GM12878 (cell line): ENCODE data around the gene CAMK2A. TPM values are rescaled to one million over a fixed set of nuclear protein-coding genes. Genes with fewer than 3 reads are reported as not detected.

Source experiments
- ATAC-seq: fragments of 200-7000 bp; cut with Tn5 transposase; 3 replicates; pipeline ENCODE4 v1.9.1; 2020; ENCODE audit warnings: mild to moderate bottlenecking, moderate library complexity
- BruUV-seq: library from RNA; stranded (reverse); fragments of 400-500 nt; replicated peaks from 2 replicates; lab custom pipeline; 2021; lab: Mats Ljungman, UMichigan
- CTCF ChIA-PET: fragments of 300-600 bp; sonication (Branson Sonifier 250); formaldehyde crosslinking; extraction: SDS; loops from one replicate; lab custom pipeline; 2021; ENCODE audit warnings: inconsistent platforms; lab: Yijun Ruan, JAX
- POLR2A ChIA-PET: fragments of 350-600 bp; formaldehyde crosslinking; extraction: SDS; loops from one replicate; lab custom pipeline; 2021; ENCODE audit warnings: inconsistent platforms; lab: Charles Lee
- RAD21 ChIA-PET: fragments of 300-600 bp; sonication (Branson Sonifier 250); formaldehyde crosslinking; loops from one replicate; lab custom pipeline; 2023; ENCODE audit warnings: antibody characterized with exemption; ENCODE audit not compliant: unreplicated experiment; lab: Charles Lee
- SMC1A ChIA-PET: fragments of 300-600 bp; sonication (Branson Sonifier 250); formaldehyde crosslinking; loops from one replicate; lab custom pipeline; 2023; ENCODE audit not compliant: unreplicated experiment, uncharacterized antibody; lab: Charles Lee
- DNase-seq: peaks from one replicate; pipeline ENCODE4 v3.0.0-alpha.2; 2011; ENCODE audit warnings: low read depth, low spot score
- FAIRE-seq: peaks from 3 replicates; lab custom pipeline; 2011; peaks lifted over from hg19 to GRCh38; lab: Jason Lieb, UNC
- H2AFZ ChIP-seq: 2 replicates; pipeline ENCODE4 v1.6.0; 2011; ENCODE audit warnings: low read depth, low read length, control low read depth; ENCODE audit not compliant: control insufficient read depth
- H3K27ac ChIP-seq: 2 replicates; pipeline ENCODE4 v1.5.1; 2011; ENCODE audit warnings: control low read depth; ENCODE audit not compliant: control insufficient read depth, insufficient read depth
- H3K27me3 ChIP-seq, 2 experiments: replicated peaks in 1 of 2; 2 replicates each; pipeline versions ENCODE4 v1.6.0 to v1.6.1; 2011; ENCODE audit warnings: low read length in 1 of 2; ENCODE audit not compliant: control insufficient read depth in 2 of 2, insufficient read depth in 2 of 2
- H3K36me3 ChIP-seq, 2 experiments: 2 replicates each; pipeline ENCODE4 v1.5.1; 2011; ENCODE audit warnings: low read length in 1 of 2; ENCODE audit not compliant: control insufficient read depth in 2 of 2, insufficient read depth in 2 of 2
- H3K4me1 ChIP-seq: 2 replicates; pipeline ENCODE4 v1.6.1; 2011; ENCODE audit warnings: mild to moderate bottlenecking, low read length, moderate library complexity, mixed read lengths; ENCODE audit not compliant: control insufficient read depth, insufficient read depth
- H3K4me2 ChIP-seq: 2 replicates; pipeline ENCODE4 v1.6.0; 2011; ENCODE audit warnings: control low read depth; ENCODE audit not compliant: control insufficient read depth, insufficient read depth
- H3K4me3 ChIP-seq: fragments of 200-600 bp; sonication (generic); 2 replicates; pipeline ENCODE4 v1.5.1; 2016
- H3K79me2 ChIP-seq: 2 replicates; pipeline ENCODE4 v1.6.0; 2011; ENCODE audit warnings: low read length; ENCODE audit not compliant: control insufficient read depth, insufficient read depth
- H3K9ac ChIP-seq: 2 replicates; pipeline ENCODE4 v1.8.0; 2011; ENCODE audit warnings: low read length, control low read depth, mixed read lengths; ENCODE audit not compliant: control insufficient read depth, insufficient read depth
- H3K9me3 ChIP-seq: replicated peaks from 3 replicates; pipeline ENCODE4 v1.5.1; 2011; ENCODE audit warnings: mild to moderate bottlenecking, low read length; ENCODE audit not compliant: control insufficient read depth, insufficient read depth
- H4K20me1 ChIP-seq: 2 replicates; pipeline ENCODE4 v1.6.0; 2011; ENCODE audit not compliant: control insufficient read depth, insufficient read depth
- CBX3 ChIP-seq: fragments of 200-600 bp; sonication (generic); IDR thresholded peaks from 2 replicates; pipeline ENCODE4 v1.6.1; 2016; ENCODE audit warnings: low read depth, borderline replicate concordance
- ESRRA ChIP-seq: IDR thresholded peaks from 2 replicates; pipeline ENCODE4 v1.6.1; 2012; ENCODE audit warnings: mild to moderate bottlenecking, low read length, improper control_type of control experiment
- FOS ChIP-seq: IDR thresholded peaks from 3 replicates; pipeline ENCODE4 v1.6.1; 2011; ENCODE audit warnings: borderline replicate concordance; ENCODE audit not compliant: insufficient read length; ENCODE audit errors: extremely low read depth
- SMAD1 ChIP-seq: fragments of 450-650 bp; IDR thresholded peaks from 2 replicates; pipeline ENCODE4 v1.6.1; 2018; ENCODE audit warnings: mild to moderate bottlenecking, low read depth; ENCODE audit not compliant: partially characterized antibody
- SUZ12 ChIP-seq: fragments of 200-600 bp; sonication (generic); IDR thresholded peaks from one replicate; pipeline ENCODE4 v1.6.1; 2018; ENCODE audit warnings: antibody characterized with exemption, mild to moderate bottlenecking; ENCODE audit not compliant: unreplicated experiment
- WGBS: methylation state at CpG from one replicate; pipeline ENCODE4 v1.1.6; 2016; ENCODE audit warnings: low lambda C conversion rate; ENCODE audit not compliant: insufficient replicate concordance, insufficient coverage; ENCODE audit errors: missing lambda C conversion rate; 5-methylcytosine and 5-hydroxymethylcytosine counted together
- in situ Hi-C: fragments of 300-500 bp; cut with MboI; formaldehyde crosslinking; loops from 9 replicates; pipeline ENCODE4 v1.14.3; 2018; ENCODE audit warnings: mixed read lengths
- intact Hi-C: fragments of 100-400 bp; cut with micrococcal nuclease; formaldehyde crosslinking; loops from one replicate; pipeline ENCODE4 v1.14.2; 2022; ENCODE audit not compliant: unreplicated experiment
- polyA plus RNA-seq, 11 experiments: library from polyadenylated mRNA; depleted of rRNA in 4 of 11; unstranded in 6 of 11; stranded (reverse) in 5 of 11; fragments of >200 nt; fragmentation: Nextera tagmentation in 4 of 11; fragmentation: Illumina TruSeq in 1 of 11; extraction: Ambion mirVana in 4 of 11; extraction: Trizol in 1 of 11; gene quantifications; 1 replicate in 1 of 11; 2 replicates in 10 of 11; pipeline versions ENCODE4 v1.2.1 to v1.2.3, GENCODE V29; 2011 to 2016; ENCODE audit warnings: inconsistent platforms in 2 of 11, missing spikeins in 2 of 11, low read depth in 1 of 11
- total RNA-seq, 4 experiments: library from RNA; depleted of rRNA in 3 of 4; stranded (reverse); fragments of >200 nt in 3 of 4; fragmentation: Illumina TruSeq in 1 of 4; extraction: Trizol in 1 of 4; gene quantifications; 2 replicates each; pipeline versions ENCODE4 v1.2.1 to v1.2.3, GENCODE V29; 2013 to 2021
- TF ChIP-seq, protein P1 (sequence below): fragments of 450-650 bp; formaldehyde crosslinking; IDR thresholded peaks from 2 replicates; pipeline ENCODE4 v1.5.0; 2022; ENCODE audit warnings: mild to moderate bottlenecking, missing genetic modification characterization
- TF ChIP-seq, protein P2 (sequence below): fragments of 450-650 bp; IDR thresholded peaks from 2 replicates; pipeline ENCODE4 v1.6.1; 2014; ENCODE audit warnings: mild to moderate bottlenecking

Gene CAMK2A
- total and polyA plus RNA-seq, 10 of the 15 experiments (the other 5 are each of a cell fraction or from before 2014, with no cell fraction given): 0.11 TPM; not detected in 9

DNA sequence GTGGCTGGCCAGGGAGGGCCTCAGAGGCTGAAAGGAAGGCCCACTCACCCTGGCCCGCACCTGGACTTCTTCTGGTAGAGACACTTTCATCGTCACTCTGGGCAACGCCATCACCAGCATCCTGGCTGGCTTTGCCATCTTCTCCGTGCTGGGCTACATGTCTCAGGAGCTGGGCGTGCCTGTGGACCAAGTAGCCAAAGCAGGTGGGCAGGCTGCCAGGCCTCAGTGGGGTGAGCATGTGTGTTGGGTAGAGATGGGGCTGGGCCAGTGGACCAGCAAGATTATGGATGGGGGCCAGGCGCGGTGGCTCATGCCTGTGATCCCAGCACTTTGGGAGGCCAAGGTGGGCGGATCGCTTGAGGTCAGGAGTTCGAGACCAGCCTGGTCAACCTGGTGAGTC is 87.1 kb downstream of the CAMK2A start:
- Histone ChIP-seq H3K27ac (no peak overlapping the region), H2AFZ (no peak overlapping the region), H3K27me3 (peaks cover 4 to 5% of the 10 kb centered on the region in 2 experiments), H3K9me3 (no peaks in the 10 kb centered on the region), H3K79me2 (no peaks in the 10 kb centered on the region), H4K20me1 (no peaks in the 10 kb centered on the region), H3K9ac (no peak overlapping the region), H3K4me2 (no peak overlapping the region), H3K4me3 (no peak overlapping the region), H3K4me1 (no peaks in the 10 kb centered on the region), H3K36me3 (no peaks in the 10 kb centered on the region)
- ATAC-seq (no peak), DNase-seq (no peak), FAIRE-seq (no peak)
- ChIA-PET SMC1A (no interaction called here), POLR2A (interaction anchor here (0.6 kb wide), 1 partner anchor 390 kb away, joined by 3 read pairs; no protein-coding TSS in a partner anchor), CTCF (no interaction called here), RAD21 (no interaction called here)
- WGBS: 47% methylated on average over 10 of the region's 10 CpGs
- intact Hi-C loops: no loop called here
- no TSS peak for BruUV-seq
- in situ Hi-C loops: no loop called here
- TF ChIP-seq FOS: no peak
- no peak for TF ChIP-seq CBX3
- TF ChIP-seq, protein P1, sequence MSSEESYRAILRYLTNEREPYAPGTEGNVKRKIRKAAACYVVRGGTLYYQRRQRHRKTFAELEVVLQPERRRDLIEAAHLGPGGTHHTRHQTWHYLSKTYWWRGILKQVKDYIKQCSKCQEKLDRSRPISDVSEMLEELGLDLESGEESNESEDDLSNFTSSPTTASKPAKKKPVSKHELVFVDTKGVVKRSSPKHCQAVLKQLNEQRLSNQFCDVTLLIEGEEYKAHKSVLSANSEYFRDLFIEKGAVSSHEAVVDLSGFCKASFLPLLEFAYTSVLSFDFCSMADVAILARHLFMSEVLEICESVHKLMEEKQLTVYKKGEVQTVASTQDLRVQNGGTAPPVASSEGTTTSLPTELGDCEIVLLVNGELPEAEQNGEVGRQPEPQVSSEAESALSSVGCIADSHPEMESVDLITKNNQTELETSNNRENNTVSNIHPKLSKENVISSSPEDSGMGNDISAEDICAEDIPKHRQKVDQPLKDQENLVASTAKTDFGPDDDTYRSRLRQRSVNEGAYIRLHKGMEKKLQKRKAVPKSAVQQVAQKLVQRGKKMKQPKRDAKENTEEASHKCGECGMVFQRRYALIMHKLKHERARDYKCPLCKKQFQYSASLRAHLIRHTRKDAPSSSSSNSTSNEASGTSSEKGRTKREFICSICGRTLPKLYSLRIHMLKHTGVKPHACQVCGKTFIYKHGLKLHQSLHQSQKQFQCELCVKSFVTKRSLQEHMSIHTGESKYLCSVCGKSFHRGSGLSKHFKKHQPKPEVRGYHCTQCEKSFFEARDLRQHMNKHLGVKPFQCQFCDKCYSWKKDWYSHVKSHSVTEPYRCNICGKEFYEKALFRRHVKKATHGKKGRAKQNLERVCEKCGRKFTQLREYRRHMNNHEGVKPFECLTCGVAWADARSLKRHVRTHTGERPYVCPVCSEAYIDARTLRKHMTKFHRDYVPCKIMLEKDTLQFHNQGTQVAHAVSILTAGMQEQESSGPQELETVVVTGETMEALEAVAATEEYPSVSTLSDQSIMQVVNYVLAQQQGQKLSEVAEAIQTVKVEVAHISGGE (CRISPR knock-in tag): no peak
- no peak for TF ChIP-seq ESRRA
- TF ChIP-seq SUZ12: no peak
- TF ChIP-seq, protein P2, sequence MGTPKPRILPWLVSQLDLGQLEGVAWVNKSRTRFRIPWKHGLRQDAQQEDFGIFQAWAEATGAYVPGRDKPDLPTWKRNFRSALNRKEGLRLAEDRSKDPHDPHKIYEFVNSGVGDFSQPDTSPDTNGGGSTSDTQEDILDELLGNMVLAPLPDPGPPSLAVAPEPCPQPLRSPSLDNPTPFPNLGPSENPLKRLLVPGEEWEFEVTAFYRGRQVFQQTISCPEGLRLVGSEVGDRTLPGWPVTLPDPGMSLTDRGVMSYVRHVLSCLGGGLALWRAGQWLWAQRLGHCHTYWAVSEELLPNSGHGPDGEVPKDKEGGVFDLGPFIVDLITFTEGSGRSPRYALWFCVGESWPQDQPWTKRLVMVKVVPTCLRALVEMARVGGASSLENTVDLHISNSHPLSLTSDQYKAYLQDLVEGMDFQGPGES: no peak
- no peak for TF ChIP-seq SMAD1
